Thoracic aorta endothelial cell (primary cell): ENCODE measurements around the gene SPIN2A. TPM values are rescaled to one million over a fixed set of nuclear protein-coding genes. Genes with fewer than 3 reads are reported as not detected.

Source experiments
- total RNA-seq: library from RNA; depleted of rRNA; stranded (reverse); fragments of >200 nt; gene quantifications from 2 replicates; pipeline ENCODE4 v1.2.3, GENCODE V29; 2012

Gene SPIN2A
- 0.14 and 0.40 TPM in 2 replicates for total RNA-seq

DNA sequence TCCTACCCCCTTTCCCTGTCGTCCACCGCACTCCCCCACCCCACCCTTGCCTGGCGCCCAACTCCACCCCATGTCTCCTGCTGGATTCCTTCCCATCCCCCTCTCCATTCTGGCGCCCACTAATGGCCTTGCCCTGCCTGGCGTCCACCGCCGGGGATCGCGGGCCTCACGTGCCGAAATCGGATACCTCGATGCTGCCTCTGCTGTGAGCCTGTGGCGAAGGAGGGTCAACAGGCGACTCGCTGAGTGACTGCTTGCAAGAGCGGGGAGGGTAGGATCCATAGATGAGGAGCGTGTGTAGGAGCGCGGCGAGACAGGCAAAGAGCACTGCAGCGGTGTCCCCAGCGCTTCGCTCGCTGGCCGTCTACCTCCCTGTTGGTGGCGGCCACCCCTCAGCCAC is at the start of gene SPIN2A:
Gene SPIN2A, minus strand, starts transcription at position 325 of the 400 bp plus-strand sequence. CDS start 800 bp downstream, outside the sequence.

GRCh38 chrX:57121162-57121755 is 15.9 kb downstream of the SPIN2A start, which contains the start of gene SPIN2B:
Gene SPIN2B (minus strand): TSS chrX:57121548.

Other genes with a start within 250 kb of the SPIN2A start
- 6.5 TPM in 2 replicates for gene SPIN3, start 141.9 kb downstream of the SPIN2A start, total RNA-seq
- 9.4 and 10.2 TPM in 2 replicates for gene SPIN2B, start 15.8 kb downstream of the SPIN2A start, total RNA-seq
- 0.07 and 0.66 TPM in 2 replicates for gene FAAH2, start 149.3 kb upstream of the SPIN2A start, total RNA-seq